Adrenal gland (tissue), 12 donors: ENCODE measurements around the gene HIVEP1. TPM values are rescaled to one million over a fixed set of nuclear protein-coding genes. Genes with fewer than 3 reads are reported as not detected.
A peak's percentile ranks its signal among the peaks of the same experiment; 100 is the strongest.

Source experiments
- DNase-seq, 7 donors: peaks; one replicate each; pipeline ENCODE4 v3.0.0-alpha.2; 2019 to 2020
- H3K27ac ChIP-seq, 5 donors: fragments of 200-600 bp; sonication (generic) in 4 of 5; 1 replicate in 3 of 5; 2 replicates in 2 of 5; pipeline versions ENCODE4 v1.5.1 to v1.8.0; 2016 to 2020; ENCODE audit warnings: mild to moderate bottlenecking in 1 of 5
- H3K27me3 ChIP-seq: fragments of 200-600 bp; 2 replicates; pipeline ENCODE4 v1.8.0; 2021
- H3K36me3 ChIP-seq, 2 donors: fragments of 200-600 bp; replicated peaks in 1 of 2; 1 replicate in 1 of 2; 2 replicates in 1 of 2; pipeline versions ENCODE4 v1.5.1 to v1.8.0; 2018 to 2022
- H3K4me1 ChIP-seq, 2 donors: fragments of 200-600 bp; replicated peaks in 1 of 2; 1 replicate in 1 of 2; 2 replicates in 1 of 2; pipeline versions ENCODE4 v1.5.1 to v1.8.0; 2018 to 2021
- H3K4me3 ChIP-seq, 4 donors: fragments of 200-600 bp; sonication (generic) in 3 of 4; one replicate each; pipeline ENCODE4 v1.5.1; 2016 to 2018
- H3K9me3 ChIP-seq, 3 donors: fragments of 200-600 bp; sonication (generic) in 1 of 3; replicated peaks in 1 of 3; 1 replicate in 2 of 3; 2 replicates in 1 of 3; pipeline versions ENCODE4 v1.5.1 to v1.8.0; 2016 to 2021
- POLR2A ChIP-seq, 2 donors: fragments of 450-650 bp; IDR thresholded peaks; one replicate each; pipeline ENCODE4 v1.6.1; 2017; ENCODE audit warnings: antibody characterized with exemption in 2 of 2, mild to moderate bottlenecking in 2 of 2, moderate library complexity in 1 of 2
- WGBS, 4 donors: extraction: QIAGEN DNeasy Blood & Tissue Kit in 2 of 4; methylation state at CpG; one replicate each; pipeline versions ENCODE4 v1.1.5 to v1.1.7; 2013 to 2017; 5-methylcytosine and 5-hydroxymethylcytosine counted together
- intact Hi-C, 2 donors: fragments of 100-400 bp; cut with DNase I; formaldehyde crosslinking; loops; one replicate each; pipeline versions ENCODE4 v1.14.1 to v1.15.0; 2022 to 2023
- polyA plus RNA-seq, 3 donors: library from polyadenylated mRNA; stranded (reverse); fragments of 200-250 nt in 2 of 3; fragments of 350-450 nt in 1 of 3; fragmentation: Illumina TruSeq in 1 of 3; extraction: RNeasy Lipid Tissue Mini Kit (QIAGEN cat#74804) in 1 of 3; gene quantifications; one replicate each; pipeline ENCODE4 v1.2.3, GENCODE V29; 2013 to 2014
- total RNA-seq, 9 donors: library from RNA; depleted of rRNA in 4 of 9; stranded (reverse); fragments of >200 nt in 4 of 9; fragments of 120-200 nt in 1 of 9; fragmentation: NEBNext Ultra II Directional in 1 of 9; extraction: Animal tissue kit (Norgen Biotek cat#: 25700) in 1 of 9; gene quantifications; one replicate each; pipeline versions ENCODE4 v1.1.0 to v1.2.4, GENCODE V29; 2013 to 2023
- TF ChIP-seq, protein P1 (sequence below), 6 experiments: fragments of 450-650 bp in 4 of 6; fragments of 200-600 bp in 2 of 6; sonication (generic) in 1 of 6; IDR thresholded peaks; 1 replicate in 5 of 6; 2 replicates in 1 of 6; pipeline versions ENCODE4 v1.5.1 to v1.8.0; 2016 to 2021; ENCODE audit warnings: antibody characterized with exemption in 6 of 6, mild to moderate bottlenecking in 2 of 6, moderate library complexity in 1 of 6
- donor health status: healthy with polysubstance abuse.
- donor health status: Bipolar disorder and iron deficiency.
- donor health status: DM: yes; HTN: yes; CAD: no.
- donor health status: DM: no; HTN: no; CAD: no.
- donor health status: DM: no; HTN: no; CAD: no.
- donor health status: DM: yes; HTN: yes; CAD: no.

Gene HIVEP1
- total and polyA plus RNA-seq, 12 donors, result 3.6 to 22.3 (median 11.9) TPM

GRCh38 chr6:12014027-12014872, 2.1 kb downstream of the HIVEP1 start:
- 59 to 64% (median 63%) methylated on average over 8 of the region's 8 CpGs for WGBS, 4 donors
- H3K27me3 ChIP-seq, result no peaks in the 10 kb centered on the region
- peak in 5 of 7 donors; percentile 23 to 39 (median 28) for DNase-seq
- peak overlapping the region in 2 of 5 donors; percentile 9 to 95 for H3K27ac ChIP-seq
- no peaks in the 10 kb centered on the region for H3K36me3 ChIP-seq
- H3K4me3 ChIP-seq, result no peak overlapping the region
- peaks cover 16 to 21% of the 10 kb centered on the region in 2 donors for H3K4me1 ChIP-seq
- no peak for TF ChIP-seq POLR2A (IDR thresholded peaks at IDR 0.05)
- intact Hi-C loops, result loop anchor here in 1 of 2 donors (10.0 kb wide), 1 partner anchor 309 kb away; no protein-coding TSS in a partner anchor
- H3K9me3 ChIP-seq, result no peaks in the 10 kb centered on the region

DNA sequence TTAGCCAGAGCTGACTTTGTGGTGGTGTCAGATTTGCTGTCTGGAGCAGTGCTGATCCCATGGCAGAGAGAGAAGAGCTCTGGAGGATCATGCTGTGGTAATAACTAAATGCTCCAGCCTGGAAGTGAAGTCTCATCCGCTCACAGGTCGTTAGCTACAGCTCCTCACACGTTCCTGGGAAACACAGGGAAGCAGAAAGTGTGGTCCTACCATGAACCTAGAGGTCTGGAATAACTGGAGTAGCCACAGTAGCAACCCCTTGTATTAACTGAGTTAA, 2.7 kb downstream of the HIVEP1 start:
- Histone ChIP-seq H3K27me3 (no peaks in the 10 kb centered on the region), H3K36me3 (no peaks in the 10 kb centered on the region), H3K9me3 (no peaks in the 10 kb centered on the region), H3K4me3 (no peak overlapping the region), H3K4me1 (peaks cover 11 to 15% of the 10 kb centered on the region in 2 donors), H3K27ac (no peak overlapping the region)
- TF ChIP-seq POLR2A (IDR thresholded peaks at IDR 0.05), result no peak
- TF ChIP-seq, protein P1, sequence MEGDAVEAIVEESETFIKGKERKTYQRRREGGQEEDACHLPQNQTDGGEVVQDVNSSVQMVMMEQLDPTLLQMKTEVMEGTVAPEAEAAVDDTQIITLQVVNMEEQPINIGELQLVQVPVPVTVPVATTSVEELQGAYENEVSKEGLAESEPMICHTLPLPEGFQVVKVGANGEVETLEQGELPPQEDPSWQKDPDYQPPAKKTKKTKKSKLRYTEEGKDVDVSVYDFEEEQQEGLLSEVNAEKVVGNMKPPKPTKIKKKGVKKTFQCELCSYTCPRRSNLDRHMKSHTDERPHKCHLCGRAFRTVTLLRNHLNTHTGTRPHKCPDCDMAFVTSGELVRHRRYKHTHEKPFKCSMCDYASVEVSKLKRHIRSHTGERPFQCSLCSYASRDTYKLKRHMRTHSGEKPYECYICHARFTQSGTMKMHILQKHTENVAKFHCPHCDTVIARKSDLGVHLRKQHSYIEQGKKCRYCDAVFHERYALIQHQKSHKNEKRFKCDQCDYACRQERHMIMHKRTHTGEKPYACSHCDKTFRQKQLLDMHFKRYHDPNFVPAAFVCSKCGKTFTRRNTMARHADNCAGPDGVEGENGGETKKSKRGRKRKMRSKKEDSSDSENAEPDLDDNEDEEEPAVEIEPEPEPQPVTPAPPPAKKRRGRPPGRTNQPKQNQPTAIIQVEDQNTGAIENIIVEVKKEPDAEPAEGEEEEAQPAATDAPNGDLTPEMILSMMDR (IDR thresholded peaks at IDR 0.05), result no peak
- intact Hi-C loops, result loop anchor here in 1 of 2 donors (10.0 kb wide), 1 partner anchor 310 kb away; no protein-coding TSS in a partner anchor
- no peak for DNase-seq
- 91 to 97% (median 96%) methylated on average over 3 of the region's 3 CpGs for WGBS, 4 donors

GRCh38 chr6:12017263-12017662, 5.2 kb downstream of the HIVEP1 start:
- Histone ChIP-seq H3K27ac (no peak overlapping the region), H3K4me3 (no peak overlapping the region), H3K36me3 (no peaks in the 10 kb centered on the region), H3K4me1 (peaks cover 3 to 9% of the 10 kb centered on the region in 2 donors), H3K27me3 (no peaks in the 10 kb centered on the region), H3K9me3 (no peaks in the 10 kb centered on the region)
- no peak for DNase-seq
- 94 to 97% (median 95%) methylated on average over 10 of the region's 10 CpGs for WGBS, 4 donors
- TF ChIP-seq, protein P1 (IDR thresholded peaks at IDR 0.05), result no peak
- TF ChIP-seq POLR2A (IDR thresholded peaks at IDR 0.05), result no peak
- intact Hi-C loops, result loop anchor here in 1 of 2 donors (10.0 kb wide), 1 partner anchor 312 kb away; no protein-coding TSS in a partner anchor

DNA sequence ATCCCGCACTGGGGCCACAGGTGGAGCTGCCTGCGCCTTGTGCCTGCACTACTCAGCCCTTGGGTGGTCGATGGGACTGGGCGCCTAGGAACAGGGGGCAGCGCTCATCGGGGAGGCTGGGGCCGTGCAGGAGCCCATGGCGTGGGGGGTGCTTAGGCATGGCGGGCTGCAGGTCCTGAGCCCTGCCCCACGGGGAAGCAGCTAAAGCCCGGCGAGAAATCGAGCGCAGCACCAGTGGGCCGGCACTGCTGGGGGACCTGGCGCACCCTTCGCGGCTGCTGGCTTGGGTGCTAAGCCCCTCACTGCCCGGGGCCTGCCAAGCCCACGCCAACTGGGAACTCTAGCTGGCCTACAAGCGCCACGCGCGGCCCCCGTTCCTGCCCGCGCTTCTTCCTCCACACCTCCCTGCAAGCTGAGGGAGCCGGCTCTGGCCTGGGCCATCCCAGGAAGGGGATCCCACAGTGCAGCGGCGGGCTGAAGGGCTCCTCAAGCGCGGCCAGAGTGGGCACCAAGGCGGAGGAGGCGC, 5.8 kb downstream of the HIVEP1 start:
- TF ChIP-seq POLR2A (IDR thresholded peaks at IDR 0.05), result no peak
- TF ChIP-seq, protein P1 (IDR thresholded peaks at IDR 0.05), result no peak
- no peak for DNase-seq
- no peaks in the 10 kb centered on the region for H3K27me3 ChIP-seq
- intact Hi-C loops, result loop anchor here in 1 of 2 donors (10.0 kb wide), 1 partner anchor 313 kb away; no protein-coding TSS in a partner anchor
- no peak overlapping the region for H3K27ac ChIP-seq
- 93 to 96% (median 95%) methylated on average over 14 to 34 of the region's 34 CpGs for WGBS, 4 donors
- no peaks in the 10 kb centered on the region for H3K9me3 ChIP-seq
- no peak overlapping the region for H3K4me3 ChIP-seq
- H3K36me3 ChIP-seq, result no peaks in the 10 kb centered on the region
- H3K4me1 ChIP-seq, result peaks cover 3 to 9% of the 10 kb centered on the region in 2 donors
